ENCODE results near the gene BEX4. TPM values are rescaled to one million over a fixed set of nuclear protein-coding genes. Genes with fewer than 3 reads are reported as not detected.
A peak's percentile ranks its signal among the peaks of the same experiment; 100 is the strongest.
"Not testable (repeated sequence)": the region's sequence is repeated elsewhere in the genome, so short reads cannot be mapped to it uniquely, and the experiment has no call there.

Gene BEX4, protein sequence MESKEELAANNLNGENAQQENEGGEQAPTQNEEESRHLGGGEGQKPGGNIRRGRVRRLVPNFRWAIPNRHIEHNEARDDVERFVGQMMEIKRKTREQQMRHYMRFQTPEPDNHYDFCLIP
- total RNA-seq, result 24.9 and 26.2 TPM in 2 replicates

DNA sequence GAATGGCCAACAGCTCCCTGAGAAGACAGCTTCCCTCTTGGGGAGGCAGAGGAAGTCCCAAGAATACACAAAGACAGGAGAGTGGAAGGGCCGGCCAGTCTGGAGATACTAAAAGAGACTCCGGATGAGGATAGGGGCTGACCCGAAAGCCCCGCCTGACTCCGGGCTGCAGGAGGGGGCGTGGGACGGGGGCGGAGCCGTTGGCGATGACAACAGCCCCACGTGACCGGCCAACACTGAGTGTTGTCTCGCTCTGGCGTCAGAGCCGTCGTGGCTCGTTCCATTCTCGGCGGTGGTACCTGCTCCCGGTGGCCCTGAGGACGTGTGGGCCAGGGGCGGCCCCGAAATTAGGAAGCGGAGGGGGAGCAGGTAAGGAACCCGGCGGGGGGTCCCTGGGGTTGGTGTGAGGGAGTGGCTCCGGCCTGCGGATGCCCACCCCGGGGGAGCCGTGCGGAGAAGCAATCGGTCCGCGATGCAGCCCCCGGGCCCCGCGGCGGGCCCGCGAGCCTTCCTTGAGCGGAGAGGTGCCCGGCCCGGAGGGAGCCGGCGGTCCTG lies at the start of gene BEX4:
BEX4 (plus strand) TSS at position 239 of the 555 bp plus-strand sequence. CDS start 1,046 bp downstream, outside the sequence.
- peak; percentile 77 for DNase-seq

DNA sequence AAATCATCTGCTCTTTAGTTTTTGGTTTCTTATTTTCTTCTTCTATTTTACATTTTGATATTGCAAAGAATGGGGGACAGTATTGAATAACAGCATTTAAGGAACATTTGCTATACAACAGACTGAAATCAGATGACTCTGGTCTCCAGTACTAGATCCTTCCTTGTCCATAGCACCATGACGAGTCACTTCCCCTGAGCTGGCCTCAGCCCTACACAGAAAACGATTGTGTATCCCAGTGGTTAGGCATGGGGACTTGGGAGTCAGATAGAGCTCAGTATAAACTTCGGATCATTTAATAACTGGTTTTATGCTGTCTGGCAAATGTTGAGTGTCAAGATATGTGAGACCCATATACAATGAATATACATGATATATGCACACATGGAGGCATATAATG lies 44.7 kb upstream of the BEX4 start:
- DNase-seq, result no peak

DNA sequence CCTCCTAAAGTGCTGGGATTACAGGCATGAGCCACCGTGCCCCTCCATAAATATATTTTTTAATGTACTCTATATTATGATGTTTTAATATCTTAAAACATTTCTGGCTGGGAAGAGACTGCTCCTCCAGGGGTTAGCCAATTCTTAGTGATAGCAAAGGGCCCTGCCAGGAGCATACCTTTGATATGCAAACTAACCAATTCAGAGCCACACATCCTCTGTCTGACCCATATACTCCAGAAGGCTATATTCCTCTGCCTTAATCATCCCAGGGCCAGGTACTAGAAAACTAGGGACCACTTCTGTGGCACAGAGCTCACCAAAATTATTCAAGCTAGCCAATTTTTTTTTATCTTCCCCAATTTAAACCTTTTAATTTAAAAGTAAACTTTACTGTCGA lies 43.6 kb upstream of the BEX4 start:
- DNase-seq, result no peak

DNA sequence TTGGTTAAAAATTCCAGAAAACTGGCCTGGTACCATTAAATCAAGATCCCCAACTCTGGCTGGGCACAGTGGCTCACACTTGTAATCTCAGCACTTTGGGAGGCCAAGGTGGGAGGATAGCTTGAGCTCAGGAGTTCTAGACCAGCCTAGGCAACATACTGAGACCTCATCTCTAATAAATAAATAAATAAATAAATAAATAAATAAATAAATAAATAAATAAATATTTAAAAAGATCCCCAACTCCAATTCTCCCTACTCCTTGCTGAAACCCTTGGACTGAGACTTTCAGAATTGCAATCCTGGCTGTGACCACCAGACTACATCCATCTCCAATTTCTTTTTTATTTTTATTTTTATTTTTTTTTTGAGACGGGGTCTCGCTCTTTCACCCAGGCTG lies 39.7 kb upstream of the BEX4 start:
- DNase-seq, result not testable (repeated sequence)

DNA sequence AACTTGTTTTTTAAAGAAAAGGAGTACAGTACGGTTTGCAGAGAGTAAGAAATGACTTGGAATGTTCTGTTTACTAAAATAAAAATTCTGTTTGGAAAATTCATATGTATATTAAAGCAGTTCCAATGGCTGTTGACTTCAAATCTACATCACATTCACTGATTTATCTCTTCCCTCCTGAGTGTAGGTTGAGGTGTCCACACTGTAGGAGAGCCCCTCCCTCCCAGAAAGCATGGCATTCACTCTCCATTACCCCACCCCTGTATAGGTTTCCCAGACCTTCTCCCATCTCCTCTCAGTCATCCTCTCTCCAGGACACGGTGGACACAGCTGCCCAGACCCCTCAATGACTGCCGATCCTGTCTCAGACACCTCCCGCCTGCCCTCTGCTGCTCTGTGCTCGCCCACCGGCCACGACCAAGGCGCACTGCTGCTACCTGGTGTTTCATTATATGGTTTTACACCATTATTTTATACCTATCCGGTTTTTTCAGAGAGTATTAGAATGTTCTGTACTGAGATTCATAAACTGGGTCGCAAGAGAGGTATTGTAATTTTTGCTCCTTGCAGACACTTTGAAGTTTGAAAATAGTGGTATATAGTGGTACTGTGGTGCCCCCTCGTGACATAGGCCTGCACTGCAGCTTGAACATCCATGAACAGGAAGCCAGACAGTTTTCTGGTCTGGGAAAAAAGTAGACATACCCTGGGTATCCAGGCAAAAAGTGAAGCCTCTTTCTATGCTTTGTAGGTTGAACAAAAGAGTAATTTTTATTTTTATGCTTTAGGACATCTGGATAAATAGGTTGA lies 38.8 kb upstream of the BEX4 start:
- DNase-seq, result peak; percentile 63

DNA sequence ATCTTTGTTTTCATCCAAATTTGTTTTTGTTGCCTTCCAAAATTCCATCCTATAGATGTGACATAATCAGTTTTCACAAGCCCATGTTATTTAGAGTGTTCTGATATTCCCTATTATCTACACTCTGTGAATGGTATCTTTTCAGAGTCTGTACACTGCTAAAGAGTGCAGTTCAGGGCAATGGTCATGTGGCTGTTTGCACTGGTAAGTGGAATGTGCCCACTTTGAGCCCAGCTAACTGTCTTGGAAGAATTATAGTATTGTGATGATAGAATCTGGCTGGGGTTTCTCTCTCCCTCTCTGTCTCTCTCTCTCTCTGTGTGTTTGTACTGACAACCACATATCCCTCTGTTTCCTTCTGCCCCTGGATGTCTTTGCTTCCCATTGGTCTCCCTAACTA lies 37.4 kb upstream of the BEX4 start:
- DNase-seq, result no peak

DNA sequence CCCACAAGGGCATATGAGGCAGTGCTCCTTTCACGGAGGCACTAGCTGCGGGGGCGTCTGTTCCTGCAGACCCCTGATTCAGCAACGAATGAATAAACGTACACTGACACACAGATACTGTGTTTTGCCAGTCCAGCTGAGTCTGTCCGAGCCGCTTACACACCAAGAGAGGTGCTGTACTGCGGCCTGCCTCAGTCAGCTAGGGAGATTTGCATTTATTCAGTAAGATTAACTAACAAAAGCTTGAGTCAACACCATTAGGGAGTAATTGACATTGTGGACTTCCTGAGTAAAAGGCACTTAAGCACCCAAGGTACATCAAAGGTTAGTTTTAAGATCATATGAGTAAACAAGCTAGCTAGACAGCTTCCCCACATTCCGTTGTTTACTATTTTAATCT lies 31.0 kb upstream of the BEX4 start:
- DNase-seq, result no peak

DNA sequence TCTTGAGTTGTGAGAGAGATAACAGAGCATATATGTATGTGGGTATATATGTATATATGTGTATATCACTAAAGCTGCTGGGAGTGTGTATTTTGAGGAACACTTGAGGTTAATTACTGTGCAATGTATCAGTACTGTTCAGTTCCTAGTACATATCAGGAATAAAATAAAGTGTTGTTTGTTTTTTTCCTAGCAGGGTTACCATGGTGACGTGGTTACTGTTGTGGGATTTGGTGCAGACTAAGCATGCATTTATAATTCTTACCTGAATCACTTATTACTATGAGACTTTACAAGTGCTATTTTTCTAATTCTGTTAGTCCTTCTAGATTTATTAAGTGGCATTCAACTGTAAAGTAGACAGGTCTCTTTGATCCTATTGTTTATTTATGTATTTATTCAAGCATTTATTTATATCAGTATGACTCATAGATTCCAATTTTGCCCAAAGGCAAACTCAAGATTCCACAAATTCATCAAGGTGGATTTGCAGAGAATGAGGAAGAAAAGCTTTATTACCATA lies 26.9 kb upstream of the BEX4 start:
- DNase-seq, result no peak

DNA sequence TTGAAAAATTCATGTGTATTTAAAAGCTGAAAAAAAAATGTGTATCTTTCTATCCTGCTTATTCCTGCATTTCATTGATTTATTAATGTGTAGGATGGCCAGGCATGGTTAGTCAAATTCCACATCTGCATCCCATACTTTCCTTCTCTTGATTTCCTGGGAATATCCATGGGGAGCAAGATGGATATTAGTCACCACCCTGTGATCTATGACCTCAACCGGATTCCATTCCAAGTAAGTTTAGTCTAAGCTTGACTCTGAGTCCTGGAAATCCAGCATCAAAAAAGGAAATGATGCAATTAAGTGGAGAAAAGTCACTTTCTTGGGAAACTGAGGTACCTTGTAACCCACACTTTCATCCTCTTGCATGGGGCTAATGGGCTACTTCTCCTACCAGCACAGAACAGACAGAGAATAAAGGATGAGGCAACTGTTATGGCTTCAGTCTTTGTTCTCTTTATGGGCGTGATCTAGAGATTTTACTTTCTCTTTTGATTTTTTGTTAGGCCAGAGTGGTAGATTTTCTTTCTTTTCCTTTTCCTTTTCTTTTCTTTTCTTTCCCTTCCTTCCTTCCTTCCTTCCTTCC lies 17.1 kb upstream of the BEX4 start:
- peak; percentile 27 for DNase-seq

DNA sequence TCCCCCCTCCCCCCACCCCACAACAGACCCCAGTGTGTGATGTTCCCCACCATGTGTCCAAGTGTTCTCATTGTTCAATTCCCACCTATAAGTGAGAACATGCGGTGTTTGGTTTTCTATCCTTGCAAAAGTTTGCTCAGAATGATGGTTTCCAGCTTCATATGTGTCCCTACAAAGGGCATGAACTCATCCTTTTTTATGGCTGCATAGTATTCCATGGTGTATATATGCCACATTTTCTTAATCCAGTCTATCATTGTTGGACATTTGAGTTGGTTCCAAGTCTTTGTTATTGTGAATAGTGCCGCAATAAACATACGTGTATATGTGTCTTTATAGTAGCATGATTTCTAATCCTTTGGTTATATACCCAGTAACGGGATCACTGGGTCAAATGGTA lies 16.2 kb upstream of the BEX4 start:
- not testable (repeated sequence) for DNase-seq

DNA sequence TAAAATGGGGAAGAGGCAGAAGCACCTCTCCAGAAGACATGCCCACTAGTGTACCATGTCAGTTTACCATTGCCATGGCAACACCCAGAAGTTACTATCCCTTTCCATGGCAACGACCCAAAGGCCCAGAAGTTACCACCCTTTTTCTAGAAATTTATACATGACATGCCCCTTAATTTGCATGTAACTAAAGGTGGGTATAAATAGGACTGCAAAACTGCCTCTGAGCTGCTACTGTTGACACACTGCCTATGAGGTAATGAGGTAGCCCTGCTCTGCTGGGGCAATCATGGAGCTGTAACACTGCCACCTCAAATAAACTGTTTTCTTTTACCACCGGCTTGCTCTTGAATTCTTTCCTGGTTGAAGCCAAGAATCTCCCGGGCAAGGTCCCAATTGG lies 13.9 kb upstream of the BEX4 start:
- DNase-seq, result no peak

DNA sequence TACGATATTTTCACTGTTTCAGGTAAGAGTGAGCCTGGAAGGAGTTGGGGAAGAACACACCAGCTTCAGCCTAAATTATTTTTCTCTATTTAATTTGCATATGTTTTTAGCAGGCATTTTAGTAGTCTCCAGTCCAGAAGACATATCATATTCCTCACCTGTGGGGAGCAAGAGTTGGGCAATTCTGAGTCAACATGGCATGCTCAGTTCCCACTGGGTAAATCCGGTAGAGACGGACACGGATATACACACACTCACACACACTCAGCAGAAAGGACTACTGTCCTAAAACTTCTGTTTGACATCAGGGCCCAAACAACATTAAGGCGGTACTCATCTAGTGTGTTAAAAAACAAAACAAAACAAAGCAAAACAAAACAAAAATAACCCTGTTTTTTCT lies 4.9 kb upstream of the BEX4 start:
- DNase-seq, result no peak

DNA sequence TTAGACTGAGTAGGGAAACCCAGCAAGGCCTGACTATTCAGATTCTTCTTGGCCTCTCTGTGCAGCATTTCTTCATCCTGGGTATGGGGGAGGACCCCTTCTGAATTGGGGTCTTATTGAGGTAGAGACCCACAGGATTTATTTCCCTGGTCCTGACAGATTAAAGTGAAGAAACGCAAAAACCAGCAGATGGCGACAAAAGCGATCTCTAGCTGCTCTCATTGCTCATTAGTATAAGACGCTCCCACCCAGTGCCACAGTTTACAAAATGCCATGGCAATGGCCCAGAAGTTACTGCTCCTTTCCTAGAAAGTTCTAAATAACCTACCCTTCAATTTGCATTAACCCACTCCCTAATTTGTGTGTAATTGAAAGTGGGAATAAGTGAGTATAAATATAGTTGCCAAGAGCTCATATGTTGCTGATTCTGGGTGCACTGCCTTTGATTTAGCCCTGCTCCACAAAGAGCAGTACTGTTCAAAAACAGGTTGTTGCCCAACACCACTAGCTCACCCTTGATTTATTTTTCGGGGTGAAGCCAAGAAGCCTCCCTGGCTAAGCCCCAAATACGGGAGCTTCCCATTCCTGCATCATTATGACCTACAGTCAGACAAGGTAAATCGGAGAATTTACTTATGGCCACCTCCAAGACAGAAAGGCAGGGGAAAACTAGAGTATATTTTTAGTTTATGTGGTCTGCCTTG lies 3.7 kb upstream of the BEX4 start:
- peak; percentile 71 for DNase-seq

DNA sequence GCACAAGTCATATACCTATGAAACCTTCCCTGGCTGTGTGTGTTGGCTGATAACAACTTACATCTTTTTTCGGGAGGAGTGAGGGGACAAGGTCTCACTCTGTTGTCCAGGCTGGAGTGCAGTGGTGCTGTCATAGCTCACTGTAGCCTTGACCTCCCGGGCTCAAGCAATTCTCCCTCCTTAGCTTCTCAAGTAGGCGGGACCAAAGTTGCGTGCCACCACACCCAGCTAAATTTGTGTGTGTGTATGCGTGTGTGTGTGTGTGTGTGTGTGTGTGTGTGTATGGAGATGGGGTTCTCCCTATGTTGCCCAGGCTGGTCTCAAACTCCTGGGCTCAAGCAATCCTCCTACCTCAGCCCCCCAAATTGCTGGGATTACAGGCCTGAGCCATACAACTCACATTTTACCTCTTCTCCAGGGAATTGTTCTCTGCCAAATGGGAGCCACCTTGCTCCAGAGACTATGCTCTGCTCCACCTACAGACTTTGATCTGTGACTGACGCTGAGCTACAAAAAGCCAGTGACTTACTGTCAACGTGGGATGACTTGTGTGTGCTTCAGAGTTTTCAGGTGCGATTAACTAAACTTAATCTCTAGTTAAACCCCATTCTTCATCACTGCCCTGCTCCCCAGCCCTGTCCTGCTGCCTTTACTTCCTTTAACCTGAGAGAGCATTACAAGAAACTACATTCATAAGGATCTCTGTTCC lies 2.0 kb upstream of the BEX4 start:
- no peak for DNase-seq

DNA sequence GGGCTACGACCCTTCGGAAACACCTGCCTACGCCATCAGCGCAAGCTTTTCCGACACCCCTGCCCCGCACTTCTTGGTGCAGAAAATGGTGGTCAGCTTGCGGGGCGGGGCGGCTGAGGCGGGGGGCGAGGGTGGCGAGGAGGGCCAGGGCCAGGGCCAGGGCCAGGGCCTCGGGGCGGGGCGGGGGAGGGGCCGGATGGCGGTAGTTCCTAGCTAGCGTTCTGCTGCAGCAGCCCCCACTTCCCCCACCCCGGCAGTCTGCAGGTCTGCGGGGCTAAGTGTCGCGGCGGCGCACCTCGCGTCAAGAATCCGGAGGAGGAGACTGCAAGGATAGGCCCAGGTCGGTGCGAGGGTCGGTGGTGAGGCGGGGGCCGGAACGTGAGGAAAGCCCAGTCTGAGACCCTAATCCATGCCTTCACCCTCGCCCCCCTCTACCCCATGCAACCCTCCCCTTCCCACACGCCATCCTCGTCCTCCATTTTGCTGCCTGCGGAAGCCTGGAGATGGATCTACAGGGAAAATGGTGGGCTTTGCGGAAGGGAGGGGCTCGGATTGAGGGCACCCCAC lies 600 bp downstream of the BEX4 start:
- peak; percentile 36 for DNase-seq

DNA sequence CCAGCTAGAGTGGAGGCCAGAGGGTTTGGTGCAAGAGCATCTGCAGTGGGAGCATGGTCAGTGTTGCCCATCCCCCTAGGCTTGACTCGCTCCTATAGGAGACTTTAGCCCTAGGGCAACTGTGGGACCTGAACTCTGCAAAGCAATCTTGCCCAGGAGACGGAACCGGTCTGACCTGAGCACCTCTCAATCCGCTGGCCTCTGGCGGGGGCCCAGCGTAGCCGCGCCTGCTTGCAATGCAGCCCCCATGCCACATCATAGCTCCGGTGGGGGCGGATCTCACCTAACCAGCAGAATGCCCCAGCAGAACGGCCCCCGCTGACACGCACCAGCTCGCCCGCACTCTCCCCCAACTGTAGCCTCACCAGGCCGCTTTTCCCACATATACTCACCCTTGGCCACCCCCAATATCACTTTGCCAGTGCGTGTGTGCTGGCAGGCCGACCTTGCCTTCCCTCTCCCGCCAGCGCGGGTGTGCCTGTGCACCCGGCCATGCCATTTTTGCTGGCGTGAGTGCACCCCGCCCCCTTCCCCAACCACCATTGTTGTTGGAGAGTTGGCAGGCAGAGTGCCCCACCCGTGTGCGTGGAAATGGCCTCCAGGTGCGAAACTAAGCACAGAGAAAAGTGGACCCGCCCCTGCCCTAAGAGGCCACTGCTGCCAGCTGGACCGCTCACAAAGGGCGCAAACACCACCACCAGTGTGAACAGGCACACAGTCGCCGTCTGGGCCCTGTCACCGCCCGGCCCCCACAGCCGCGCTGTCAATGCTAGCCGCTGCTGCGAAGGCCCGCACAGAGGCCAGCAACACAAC lies 5.8 kb downstream of the BEX4 start:
- DNase-seq, result no peak

DNA sequence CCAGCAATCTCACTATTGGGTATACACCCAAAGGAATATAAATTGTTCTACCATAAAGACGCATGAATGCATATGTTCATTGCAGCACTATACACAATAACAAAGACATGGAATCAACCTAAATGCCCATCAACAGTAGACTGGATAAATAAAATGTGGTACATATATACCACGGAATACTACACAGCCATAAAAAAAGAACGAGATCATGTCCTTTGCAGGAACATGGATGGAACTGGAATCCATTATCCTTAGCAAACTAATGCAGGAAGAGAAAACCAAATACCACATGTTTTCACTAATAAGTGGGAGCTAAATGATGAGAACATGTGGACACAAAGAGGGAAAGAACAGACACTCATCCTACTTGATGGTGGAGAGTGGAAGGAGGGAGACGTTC lies 11.0 kb downstream of the BEX4 start:
- not testable (repeated sequence) for DNase-seq

DNA sequence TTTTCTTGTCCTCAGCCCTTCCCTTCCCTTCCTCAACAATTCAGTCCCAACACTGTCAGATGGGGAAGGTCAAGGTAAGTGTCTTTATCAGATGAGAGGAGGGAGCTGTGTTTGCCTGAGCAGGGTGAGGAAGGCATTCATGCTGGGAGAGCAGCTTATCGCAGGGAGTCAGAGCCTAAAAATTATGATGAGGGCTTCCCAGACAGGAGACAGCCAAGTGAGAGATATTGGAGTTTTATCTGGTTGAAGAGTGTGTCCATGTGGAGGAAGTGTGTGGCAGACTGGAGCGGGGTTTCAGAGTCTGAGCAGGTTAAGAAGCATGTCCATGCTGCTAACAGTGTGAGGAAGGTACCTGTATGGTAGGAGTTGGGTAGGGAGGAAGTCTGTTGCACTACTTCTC lies 18.4 kb downstream of the BEX4 start:
- DNase-seq, result no peak

DNA sequence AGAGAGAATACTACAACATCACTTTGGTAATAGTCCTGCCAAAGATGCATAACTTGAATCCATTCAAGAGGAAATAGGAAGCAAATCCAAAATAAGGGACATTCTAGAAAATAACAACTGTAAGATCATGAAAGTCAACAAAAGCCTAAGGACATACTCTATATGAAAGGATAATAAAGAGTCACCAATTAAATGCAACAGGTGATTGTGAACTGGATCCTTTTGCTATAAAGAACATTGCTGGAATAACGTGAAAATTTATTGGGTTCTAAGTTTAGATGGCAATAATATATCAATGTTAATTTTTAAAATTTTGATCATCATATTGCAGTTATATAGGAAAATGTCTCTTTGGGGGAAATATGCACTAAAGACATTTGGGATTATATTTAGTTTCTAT lies 20.0 kb downstream of the BEX4 start:
- no peak for DNase-seq

DNA sequence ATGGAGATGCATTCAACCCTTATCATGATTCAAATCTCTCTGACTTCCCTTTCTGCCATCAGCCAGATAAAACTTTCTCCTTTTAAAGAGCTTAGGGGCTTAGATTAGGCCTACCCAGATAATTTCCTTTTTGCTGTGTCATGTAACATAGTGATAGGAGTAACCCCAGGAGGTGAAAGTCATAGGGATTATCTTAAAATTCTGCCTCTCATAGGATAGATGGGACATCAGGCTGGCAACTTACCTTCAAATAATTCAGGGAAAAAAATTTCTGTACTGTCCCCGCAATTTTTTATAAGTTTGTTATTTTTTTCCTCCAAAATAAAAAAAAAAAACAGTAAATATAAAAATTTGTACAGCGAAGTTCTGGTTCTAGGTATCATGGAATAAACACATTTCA lies 20.7 kb downstream of the BEX4 start:
- not testable (repeated sequence) for DNase-seq

DNA sequence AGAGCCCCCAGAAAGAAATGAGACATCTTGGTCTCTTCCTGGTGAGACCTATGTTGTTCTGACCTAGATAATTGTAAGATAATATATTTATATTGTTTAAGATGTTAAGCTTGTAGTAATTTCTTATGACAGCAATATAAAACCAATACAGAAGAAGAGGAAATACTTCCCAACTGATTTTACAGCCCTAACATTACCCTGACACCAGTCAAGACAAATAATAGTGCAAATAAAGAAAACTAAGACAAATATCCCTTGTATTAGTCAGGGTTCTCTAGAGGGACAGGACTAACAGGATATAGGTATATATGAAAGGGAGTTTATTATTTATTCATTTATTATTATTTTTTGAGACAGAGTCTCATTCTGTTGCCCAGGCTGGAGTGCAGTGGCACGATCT lies 21.4 kb downstream of the BEX4 start:
- no peak for DNase-seq

All from dermis blood vessel endothelial cell (primary cell).